Panc1 (cell line): Measurements from ENCODE around the gene AGTR1. TPM values are rescaled to one million over a fixed set of nuclear protein-coding genes. Genes with fewer than 3 reads are reported as not detected.

Experiments
- ATAC-seq: fragments of 200-7000 bp; cut with Tn5 transposase; 2 replicates; pipeline ENCODE4 v1.9.1; 2020; ENCODE audit warnings: mild to moderate bottlenecking, moderate library complexity
- BruUV-seq: library from RNA; stranded (reverse); fragments of 400-500 nt; replicated peaks from 2 replicates; lab custom pipeline; 2021; lab: Mats Ljungman, UMichigan
- CTCF ChIA-PET: fragments of 300-600 bp; sonication (Branson Sonifier 250); formaldehyde crosslinking; loops from one replicate; lab custom pipeline; 2022; ENCODE audit warnings: antibody characterized with exemption; lab: Charles Lee
- POLR2A ChIA-PET: fragments of 300-600 bp; sonication (Branson Sonifier 250); formaldehyde crosslinking; loops from one replicate; lab custom pipeline; 2022; ENCODE audit warnings: antibody characterized with exemption; lab: Charles Lee
- DNase-seq: peaks from one replicate; pipeline ENCODE4 v3.0.0-alpha.2; 2010; ENCODE audit warnings: low read depth, low spot score
- H3K27ac ChIP-seq: 2 replicates; pipeline ENCODE4 v1.5.1; 2011; ENCODE audit warnings: mild to moderate bottlenecking, low read length, inconsistent platforms
- H3K27me3 ChIP-seq: fragments of 200-500 bp; sonication (Bioruptor generic); 2 replicates; pipeline ENCODE4 v1.6.0; 2014; ENCODE audit warnings: low read length, inconsistent platforms; ENCODE audit not compliant: control insufficient read depth, insufficient read depth
- H3K36me3 ChIP-seq: fragments of 200-500 bp; sonication (Bioruptor generic); 2 replicates; pipeline ENCODE4 v1.5.1; 2014; ENCODE audit warnings: inconsistent platforms, mild to moderate bottlenecking, low read length, moderate library complexity; ENCODE audit not compliant: control insufficient read depth, insufficient read depth
- H3K4me1 ChIP-seq: 2 replicates; pipeline ENCODE4 v1.5.1; 2011; ENCODE audit warnings: inconsistent platforms, mild to moderate bottlenecking, low read length, moderate library complexity; ENCODE audit not compliant: control insufficient read depth, insufficient read depth
- H3K4me3 ChIP-seq, 2 experiments: 2 replicates each; pipeline ENCODE4 v1.5.1; 2011 to 2012; ENCODE audit warnings: low read depth in 2 of 2, low read length in 2 of 2, mild to moderate bottlenecking in 2 of 2, inconsistent platforms in 1 of 2, moderate library complexity in 1 of 2
- H3K9me3 ChIP-seq: fragments of 200-500 bp; sonication (Bioruptor generic); 2 replicates; pipeline ENCODE4 v1.5.1; 2014; ENCODE audit warnings: low read depth, mild to moderate bottlenecking, inconsistent platforms, low read length, moderate library complexity; ENCODE audit not compliant: control insufficient read depth, insufficient read depth
- POLR2AphosphoS5 ChIP-seq: IDR thresholded peaks from 2 replicates; pipeline ENCODE4 v1.6.1; 2012; ENCODE audit warnings: mild to moderate bottlenecking, low read depth, low read length, moderate library complexity
- SIN3A ChIP-seq: IDR thresholded peaks from 2 replicates; pipeline ENCODE4 v1.6.1; 2012; ENCODE audit warnings: low read depth, mild to moderate bottlenecking, low read length, moderate library complexity, borderline replicate concordance; ENCODE audit not compliant: insufficient read depth
- TCF7L2 ChIP-seq: IDR thresholded peaks from 2 replicates; pipeline ENCODE4 v1.6.1; 2011; ENCODE audit warnings: mild to moderate bottlenecking, low read depth, low read length, inconsistent platforms
- in situ Hi-C: cut with HindIII; loops from 2 replicates; pipeline ENCODE4 v1.10.0; 2016; ENCODE audit warnings: low sequenced_read_pairs, low pct_unique_long_range_greater_than_20kb
- intact Hi-C: fragments of 100-400 bp; cut with micrococcal nuclease; formaldehyde crosslinking; loops from one replicate; pipeline ENCODE4 v1.10.0; 2022; ENCODE audit not compliant: unreplicated experiment
- total RNA-seq: library from RNA; stranded (reverse); gene quantifications from one replicate; pipeline ENCODE4 v1.2.1, GENCODE V29; 2021; ENCODE audit not compliant: unreplicated experiment
- TF ChIP-seq, protein P1 (sequence below): fragments of 450-650 bp; IDR thresholded peaks from 2 replicates; pipeline ENCODE4 v1.5.1; 2017; ENCODE audit warnings: mild to moderate bottlenecking
- TF ChIP-seq, protein P2 (sequence below), 2 experiments: IDR thresholded peaks; 2 replicates each; pipeline ENCODE4 v1.6.1; 2011 to 2012; ENCODE audit warnings: low read depth in 2 of 2, control low read depth in 1 of 2, low read length in 1 of 2, mild to moderate bottlenecking in 1 of 2, moderate library complexity in 1 of 2; ENCODE audit not compliant: insufficient read depth in 1 of 2

Gene AGTR1
- total RNA-seq, 1 experiment from 2014 or later, result 0.28 TPM

DNA sequence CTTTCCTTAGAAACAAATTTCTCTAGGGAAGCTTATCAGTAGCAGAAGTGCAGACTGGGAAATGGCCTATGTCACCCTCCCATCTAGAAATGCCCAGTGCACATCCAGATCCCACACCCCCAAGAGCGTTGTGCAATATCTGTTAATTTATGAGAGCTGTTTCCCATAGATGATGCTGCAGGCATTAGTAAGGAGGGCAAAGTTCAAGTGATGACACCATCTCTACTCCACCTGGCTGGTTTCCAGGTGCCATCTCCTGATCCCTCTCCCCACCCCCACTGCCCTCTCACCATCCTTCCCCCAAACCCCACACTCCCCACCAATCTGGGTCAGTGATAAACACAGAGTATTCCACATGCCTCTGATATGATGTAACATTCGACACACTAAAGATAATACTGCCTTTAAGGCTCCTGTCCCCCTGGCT lies 39.4 kb downstream of the AGTR1 start:
- no peaks in the 10 kb centered on the region for H3K36me3 ChIP-seq
- no peak for ATAC-seq
- ChIA-PET CTCF (no interaction called here), POLR2A (no interaction called here)
- in situ Hi-C loops (no loop called here), intact Hi-C loops (no loop called here)
- DNase-seq, result no peak
- no peaks in the 10 kb centered on the region for H3K4me1 ChIP-seq
- BruUV-seq, result no TSS peak
- no peaks in the 10 kb centered on the region for H3K9me3 ChIP-seq
- no peak overlapping the region for H3K4me3 ChIP-seq
- H3K27ac ChIP-seq, result no peak overlapping the region
- no peak for TF ChIP-seq SIN3A
- TF ChIP-seq, protein P1, sequence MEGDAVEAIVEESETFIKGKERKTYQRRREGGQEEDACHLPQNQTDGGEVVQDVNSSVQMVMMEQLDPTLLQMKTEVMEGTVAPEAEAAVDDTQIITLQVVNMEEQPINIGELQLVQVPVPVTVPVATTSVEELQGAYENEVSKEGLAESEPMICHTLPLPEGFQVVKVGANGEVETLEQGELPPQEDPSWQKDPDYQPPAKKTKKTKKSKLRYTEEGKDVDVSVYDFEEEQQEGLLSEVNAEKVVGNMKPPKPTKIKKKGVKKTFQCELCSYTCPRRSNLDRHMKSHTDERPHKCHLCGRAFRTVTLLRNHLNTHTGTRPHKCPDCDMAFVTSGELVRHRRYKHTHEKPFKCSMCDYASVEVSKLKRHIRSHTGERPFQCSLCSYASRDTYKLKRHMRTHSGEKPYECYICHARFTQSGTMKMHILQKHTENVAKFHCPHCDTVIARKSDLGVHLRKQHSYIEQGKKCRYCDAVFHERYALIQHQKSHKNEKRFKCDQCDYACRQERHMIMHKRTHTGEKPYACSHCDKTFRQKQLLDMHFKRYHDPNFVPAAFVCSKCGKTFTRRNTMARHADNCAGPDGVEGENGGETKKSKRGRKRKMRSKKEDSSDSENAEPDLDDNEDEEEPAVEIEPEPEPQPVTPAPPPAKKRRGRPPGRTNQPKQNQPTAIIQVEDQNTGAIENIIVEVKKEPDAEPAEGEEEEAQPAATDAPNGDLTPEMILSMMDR, result no peak
- TF ChIP-seq, protein P2, sequence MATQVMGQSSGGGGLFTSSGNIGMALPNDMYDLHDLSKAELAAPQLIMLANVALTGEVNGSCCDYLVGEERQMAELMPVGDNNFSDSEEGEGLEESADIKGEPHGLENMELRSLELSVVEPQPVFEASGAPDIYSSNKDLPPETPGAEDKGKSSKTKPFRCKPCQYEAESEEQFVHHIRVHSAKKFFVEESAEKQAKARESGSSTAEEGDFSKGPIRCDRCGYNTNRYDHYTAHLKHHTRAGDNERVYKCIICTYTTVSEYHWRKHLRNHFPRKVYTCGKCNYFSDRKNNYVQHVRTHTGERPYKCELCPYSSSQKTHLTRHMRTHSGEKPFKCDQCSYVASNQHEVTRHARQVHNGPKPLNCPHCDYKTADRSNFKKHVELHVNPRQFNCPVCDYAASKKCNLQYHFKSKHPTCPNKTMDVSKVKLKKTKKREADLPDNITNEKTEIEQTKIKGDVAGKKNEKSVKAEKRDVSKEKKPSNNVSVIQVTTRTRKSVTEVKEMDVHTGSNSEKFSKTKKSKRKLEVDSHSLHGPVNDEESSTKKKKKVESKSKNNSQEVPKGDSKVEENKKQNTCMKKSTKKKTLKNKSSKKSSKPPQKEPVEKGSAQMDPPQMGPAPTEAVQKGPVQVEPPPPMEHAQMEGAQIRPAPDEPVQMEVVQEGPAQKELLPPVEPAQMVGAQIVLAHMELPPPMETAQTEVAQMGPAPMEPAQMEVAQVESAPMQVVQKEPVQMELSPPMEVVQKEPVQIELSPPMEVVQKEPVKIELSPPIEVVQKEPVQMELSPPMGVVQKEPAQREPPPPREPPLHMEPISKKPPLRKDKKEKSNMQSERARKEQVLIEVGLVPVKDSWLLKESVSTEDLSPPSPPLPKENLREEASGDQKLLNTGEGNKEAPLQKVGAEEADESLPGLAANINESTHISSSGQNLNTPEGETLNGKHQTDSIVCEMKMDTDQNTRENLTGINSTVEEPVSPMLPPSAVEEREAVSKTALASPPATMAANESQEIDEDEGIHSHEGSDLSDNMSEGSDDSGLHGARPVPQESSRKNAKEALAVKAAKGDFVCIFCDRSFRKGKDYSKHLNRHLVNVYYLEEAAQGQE (IDR thresholded peaks at IDR 0.05; ENCODE audit: insufficient read depth in 1 of 2, low read depth in 2 of 2, low read length in 1 of 2), result no peak
- no peak for TF ChIP-seq POLR2AphosphoS5
- TF ChIP-seq TCF7L2, result no peak
- H3K27me3 ChIP-seq, result peaks cover 2% of the 10 kb centered on the region; the same call in 1 of the 2 replicates

DNA sequence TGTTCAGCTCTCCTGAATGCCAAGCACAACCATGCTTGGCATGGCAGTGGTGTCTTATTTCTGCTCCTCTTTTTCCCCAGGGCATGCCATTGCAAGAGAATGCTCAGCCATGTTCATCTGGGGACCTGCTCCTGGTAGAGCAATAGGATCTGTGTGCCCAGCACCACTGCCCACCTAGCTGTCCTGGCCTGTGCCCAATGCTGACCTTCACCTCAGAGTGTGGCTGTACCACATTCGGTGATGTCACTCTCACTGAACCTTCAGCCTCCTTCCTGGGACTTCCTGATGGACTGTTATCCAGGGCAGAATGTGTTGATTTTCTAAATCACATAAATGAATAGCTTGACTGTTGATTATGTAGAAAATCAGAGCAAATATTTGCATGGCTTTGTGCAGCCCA lies 42.0 kb downstream of the AGTR1 start:
- TF ChIP-seq, protein P2 (IDR thresholded peaks at IDR 0.05; ENCODE audit: insufficient read depth in 1 of 2, low read depth in 2 of 2, low read length in 1 of 2), result no peak
- no peak for TF ChIP-seq TCF7L2
- TF ChIP-seq POLR2AphosphoS5, result no peak
- TF ChIP-seq SIN3A, result no peak
- TF ChIP-seq, protein P1, result no peak
- CTCF ChIA-PET, result no interaction called here
- in situ Hi-C loops, result no loop called here

More for the DNA sequence above, 42.0 kb downstream of the AGTR1 start:
- ATAC-seq (no peak), DNase-seq (no peak)
- intact Hi-C loops, result no loop called here
- H3K27me3 ChIP-seq, result peaks cover 2% of the 10 kb centered on the region; the same call in 1 of the 2 replicates
- no peak overlapping the region for H3K27ac ChIP-seq
- POLR2A ChIA-PET, result interaction anchor here (0.6 kb wide), 1 partner anchor 150 kb away, joined by 12 read pairs; no protein-coding TSS in a partner anchor
- H3K4me3 ChIP-seq, result no peak overlapping the region
- no peaks in the 10 kb centered on the region for H3K9me3 ChIP-seq
- H3K36me3 ChIP-seq, result no peaks in the 10 kb centered on the region
- BruUV-seq, result no TSS peak
- no peaks in the 10 kb centered on the region for H3K4me1 ChIP-seq
